Measurements from ENCODE around the gene LSM7.

GRCh38 chr19:2361246-2362045 lies 33.1 kb upstream of the LSM7 start:
- TF ChIP-seq, protein P1, sequence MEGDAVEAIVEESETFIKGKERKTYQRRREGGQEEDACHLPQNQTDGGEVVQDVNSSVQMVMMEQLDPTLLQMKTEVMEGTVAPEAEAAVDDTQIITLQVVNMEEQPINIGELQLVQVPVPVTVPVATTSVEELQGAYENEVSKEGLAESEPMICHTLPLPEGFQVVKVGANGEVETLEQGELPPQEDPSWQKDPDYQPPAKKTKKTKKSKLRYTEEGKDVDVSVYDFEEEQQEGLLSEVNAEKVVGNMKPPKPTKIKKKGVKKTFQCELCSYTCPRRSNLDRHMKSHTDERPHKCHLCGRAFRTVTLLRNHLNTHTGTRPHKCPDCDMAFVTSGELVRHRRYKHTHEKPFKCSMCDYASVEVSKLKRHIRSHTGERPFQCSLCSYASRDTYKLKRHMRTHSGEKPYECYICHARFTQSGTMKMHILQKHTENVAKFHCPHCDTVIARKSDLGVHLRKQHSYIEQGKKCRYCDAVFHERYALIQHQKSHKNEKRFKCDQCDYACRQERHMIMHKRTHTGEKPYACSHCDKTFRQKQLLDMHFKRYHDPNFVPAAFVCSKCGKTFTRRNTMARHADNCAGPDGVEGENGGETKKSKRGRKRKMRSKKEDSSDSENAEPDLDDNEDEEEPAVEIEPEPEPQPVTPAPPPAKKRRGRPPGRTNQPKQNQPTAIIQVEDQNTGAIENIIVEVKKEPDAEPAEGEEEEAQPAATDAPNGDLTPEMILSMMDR (conservative IDR thresholded peaks at IDR 0.05; ENCODE audit: low read depth, low read length) = no peak
- TF ChIP-seq EZH2 (IDR thresholded peaks at IDR 0.05; ENCODE audit: low read length, unreplicated experiment) (no peak), EZH2phosphoT487 (IDR thresholded peaks at IDR 0.05; ENCODE audit: borderline replicate concordance, low read length) (no peak)

Measured in PC-3 (cell line).